WTC11 (cell line): Measurements from ENCODE around the gene FAM53B.

Source experiments
- CTCF ChIP-seq: fragments of 200-600 bp; IDR thresholded peaks from 2 replicates; pipeline ENCODE4 v1.8.0; 2022; ENCODE audit warnings: antibody characterized with exemption
- TCF7 ChIP-seq: sonication (generic); formaldehyde crosslinking; IDR thresholded peaks from 2 replicates; pipeline ENCODE4 v1.8.0; 2022; ENCODE audit warnings: mild to moderate bottlenecking, low read depth, missing genetic modification reagents, moderate library complexity
- TEAD4 ChIP-seq: sonication (generic); formaldehyde crosslinking; IDR thresholded peaks from 2 replicates; pipeline ENCODE4 v1.8.0; 2022; ENCODE audit warnings: mild to moderate bottlenecking, missing genetic modification reagents
- TF ChIP-seq, protein P1 (sequence below): sonication (generic); formaldehyde crosslinking; conservative IDR thresholded peaks from 2 replicates; pipeline ENCODE4 v1.8.1; 2022; ENCODE audit warnings: mild to moderate bottlenecking, missing genetic modification reagents

DNA sequence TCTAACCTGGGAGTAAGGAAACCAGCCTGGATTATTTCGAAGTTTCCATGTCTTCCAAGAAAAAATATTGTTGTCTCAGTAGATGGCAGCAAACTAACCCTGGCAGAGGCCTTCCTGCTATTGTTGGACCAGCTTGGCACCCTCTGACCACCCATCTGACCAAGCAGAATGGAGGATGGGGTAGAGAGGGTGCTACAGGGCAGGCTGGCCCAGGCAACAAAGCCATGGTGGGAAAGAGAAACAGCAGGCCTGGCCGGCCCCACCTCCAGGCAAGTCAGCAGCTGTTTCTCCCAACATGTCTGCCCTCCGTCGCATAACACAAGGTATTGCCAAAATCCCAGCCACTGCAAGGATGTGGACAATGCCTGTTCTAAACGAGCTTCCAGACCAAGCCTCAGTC lies 95.0 kb downstream of the FAM53B start:
- no peak for TF ChIP-seq CTCF
- TF ChIP-seq TCF7 (CRISPR knock-in tag) = no peak
- TF ChIP-seq TEAD4 (CRISPR knock-in tag) = no peak
- TF ChIP-seq, protein P1, sequence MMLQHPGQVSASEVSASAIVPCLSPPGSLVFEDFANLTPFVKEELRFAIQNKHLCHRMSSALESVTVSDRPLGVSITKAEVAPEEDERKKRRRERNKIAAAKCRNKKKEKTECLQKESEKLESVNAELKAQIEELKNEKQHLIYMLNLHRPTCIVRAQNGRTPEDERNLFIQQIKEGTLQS = no peak
